NT2/D1 (cell line): Measurements from ENCODE around the gene HOXA10.

Source experiments
- DNase-seq: peaks from one replicate; pipeline ENCODE4 v3.0.0-alpha.2; 2011; ENCODE audit warnings: low read depth, low spot score
- H3K27me3 ChIP-seq: 2 replicates; pipeline ENCODE4 v1.6.0; 2011; ENCODE audit warnings: mild to moderate bottlenecking; ENCODE audit not compliant: insufficient read length, insufficient read depth
- H3K36me3 ChIP-seq: 2 replicates; pipeline ENCODE4 v1.6.1; 2011; ENCODE audit warnings: mild to moderate bottlenecking, low read length, mixed read lengths; ENCODE audit not compliant: insufficient read depth, insufficient read length
- H3K4me1 ChIP-seq: 2 replicates; pipeline ENCODE4 v1.5.1; 2011; ENCODE audit not compliant: insufficient read depth, insufficient read length
- H3K4me3 ChIP-seq: 2 replicates; pipeline ENCODE4 v1.5.1; 2011; ENCODE audit warnings: low read depth; ENCODE audit not compliant: insufficient read length
- H3K9ac ChIP-seq: 2 replicates; pipeline ENCODE4 v1.6.0; 2011; ENCODE audit warnings: low read depth; ENCODE audit not compliant: insufficient read length
- H3K9me3 ChIP-seq: 2 replicates; pipeline ENCODE4 v1.5.1; 2011; ENCODE audit warnings: mild to moderate bottlenecking, low read length; ENCODE audit not compliant: insufficient read depth
- SUZ12 ChIP-seq: IDR thresholded peaks from 2 replicates; pipeline ENCODE4 v1.6.1; 2011; ENCODE audit not compliant: insufficient read length, insufficient read depth; ENCODE audit errors: extremely low read depth
- YY1 ChIP-seq: IDR thresholded peaks from 2 replicates; pipeline ENCODE4 v1.6.1; 2011; ENCODE audit not compliant: insufficient read length, insufficient read depth
- ZNF274 ChIP-seq: IDR thresholded peaks from 2 replicates; pipeline ENCODE4 v1.6.1; 2011; ENCODE audit warnings: mild to moderate bottlenecking, low read depth, low read length

The HOXA10 gene

DNA sequence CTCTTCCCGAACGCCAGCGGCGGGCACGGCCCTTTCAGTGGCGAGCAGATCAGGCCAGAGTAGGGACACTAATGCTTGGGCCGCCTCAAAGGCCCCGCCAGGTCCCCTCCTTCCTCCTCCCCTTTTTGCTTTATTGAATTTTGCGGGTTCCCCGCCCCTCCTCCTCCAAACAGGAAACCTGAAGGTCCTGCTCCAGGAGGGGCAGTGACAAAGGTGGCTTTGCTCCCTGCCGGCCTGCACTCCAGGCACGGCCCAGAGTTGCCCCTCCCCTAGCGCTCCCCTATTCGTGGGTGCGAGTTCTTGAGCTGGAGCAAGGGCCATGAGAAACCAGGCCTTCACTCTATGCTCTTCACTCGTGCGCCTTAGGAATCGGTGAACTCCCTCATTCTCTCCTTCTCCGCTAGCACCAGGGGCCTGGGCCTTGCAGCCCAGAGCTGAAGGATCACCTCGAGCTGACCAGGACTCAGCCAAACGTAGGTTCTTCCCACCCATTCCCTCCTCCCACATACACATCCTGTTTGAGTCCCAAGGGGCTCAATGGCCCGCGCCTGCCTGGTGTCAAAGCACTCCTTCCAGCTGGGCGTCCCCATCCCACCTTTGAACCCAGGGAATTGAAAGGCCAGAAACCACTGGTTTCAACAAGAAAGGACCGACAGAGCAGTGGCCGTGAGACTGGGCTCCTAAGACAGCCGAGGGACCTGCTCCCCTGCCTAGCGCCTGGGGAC is 25.9 kb downstream of the HOXA10 start:
- TF ChIP-seq SUZ12 (no peak), YY1 (no peak), ZNF274 (no peak)
- DNase-seq = no peak
- Histone ChIP-seq H3K4me3 (no peak overlapping the region), H3K36me3 (no peaks in the 10 kb centered on the region), H3K27me3 (peaks cover 99% of the 10 kb centered on the region), H3K9me3 (no peaks in the 10 kb centered on the region; the same call in 1 of the 2 replicates), H3K4me1 (peaks cover 3% of the 10 kb centered on the region), H3K9ac (peak overlapping the region; percentile 21)

DNA sequence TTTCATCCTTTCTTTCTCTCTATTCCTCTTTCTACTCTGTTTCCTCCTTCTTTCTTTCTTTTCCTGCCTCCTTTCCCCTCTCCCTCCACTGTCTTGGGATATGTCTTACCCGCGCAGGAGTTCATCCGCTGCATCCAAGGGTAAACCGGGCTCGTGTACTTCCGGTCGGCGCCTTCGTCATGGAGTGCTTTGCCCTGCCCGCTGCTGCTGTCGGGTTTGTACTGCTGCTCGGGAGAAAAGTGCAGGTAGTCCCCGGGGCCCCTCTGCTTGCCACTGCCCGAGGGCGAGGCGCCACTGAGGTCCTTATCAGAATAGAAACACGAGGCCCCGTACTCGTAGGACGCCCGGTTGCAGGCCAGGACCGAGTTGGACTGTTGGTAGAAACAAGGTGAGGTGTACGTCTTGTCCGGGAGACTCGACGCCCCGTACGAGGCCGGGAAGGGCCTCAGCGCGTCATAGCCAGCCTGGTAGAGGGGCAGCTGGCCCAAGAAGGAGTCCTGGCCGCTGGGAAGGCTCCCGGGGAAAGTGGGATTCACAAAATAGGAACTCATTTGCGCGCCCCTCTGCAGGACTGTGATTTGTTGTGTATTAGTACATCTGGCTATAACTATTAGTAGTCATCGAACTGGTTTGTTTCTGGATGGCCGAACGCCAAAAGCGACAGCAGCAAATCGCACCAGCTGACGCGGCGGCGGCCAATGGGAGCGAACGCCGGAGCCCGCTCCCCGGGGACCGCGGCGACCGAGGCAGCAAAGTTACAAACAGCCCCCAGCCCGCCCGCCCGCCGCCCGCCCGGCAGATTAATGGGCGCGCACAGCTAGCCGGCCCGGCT is 26.7 kb downstream of the HOXA10 start, which contains the start of gene HOXA6:
Gene HOXA6 (minus strand): TSS at position 576 of the 832 bp plus-strand sequence. CDS start 25 bp downstream, at position 551.
- DNase-seq = no peak
- Histone ChIP-seq H3K4me1 (peaks cover 3% of the 10 kb centered on the region), H3K36me3 (no peaks in the 10 kb centered on the region), H3K9me3 (no peaks in the 10 kb centered on the region; the same call in 1 of the 2 replicates), H3K27me3 (peaks cover 99% of the 10 kb centered on the region), H3K4me3 (no peak within 1 kb of the TSS), H3K9ac (peak within 1 kb of the TSS; percentile 21)
- TF ChIP-seq ZNF274 = no peak
- no peak for TF ChIP-seq YY1
- TF ChIP-seq SUZ12 = no peak

DNA sequence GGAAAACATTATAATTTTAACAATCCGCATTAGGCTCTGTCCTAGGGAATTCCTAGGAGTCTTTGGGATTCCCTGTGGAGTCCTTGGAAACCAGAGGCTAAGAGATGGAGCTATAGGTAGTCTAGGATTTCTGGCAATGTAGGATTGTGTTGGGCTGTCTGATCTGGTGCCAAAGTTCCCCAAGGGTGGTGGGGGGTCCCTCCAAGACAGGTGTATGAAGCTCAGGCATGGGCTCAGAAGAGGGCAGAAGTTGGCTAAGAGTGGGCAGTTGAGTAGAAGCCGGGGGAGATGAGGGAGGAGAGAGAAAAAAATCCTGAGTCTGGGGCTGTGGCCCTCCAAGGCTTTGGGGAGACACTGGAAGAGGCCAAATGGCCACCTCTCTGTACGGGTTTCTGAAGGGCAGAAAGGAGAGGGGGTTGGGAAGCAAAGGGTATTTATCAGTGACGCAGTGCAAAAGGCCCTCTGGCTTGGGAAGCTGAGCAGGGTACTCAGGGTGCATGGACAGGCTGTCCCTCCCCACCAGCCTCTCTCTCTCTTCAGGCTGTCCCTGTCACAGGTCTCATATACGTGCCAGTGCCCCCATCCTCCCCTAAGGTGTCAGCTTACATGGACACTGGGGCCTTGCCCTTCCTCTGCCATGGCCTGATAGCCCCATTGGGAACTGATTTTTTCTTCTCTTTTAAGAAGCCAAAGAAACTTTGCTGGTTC is 27.5 kb downstream of the HOXA10 start:
- Histone ChIP-seq H3K4me3 (no peak overlapping the region), H3K27me3 (peaks cover 99% of the 10 kb centered on the region), H3K4me1 (peaks cover 3% of the 10 kb centered on the region), H3K36me3 (no peaks in the 10 kb centered on the region), H3K9ac (no peak overlapping the region), H3K9me3 (no peaks in the 10 kb centered on the region; the same call in 1 of the 2 replicates)
- TF ChIP-seq YY1 (no peak), SUZ12 (no peak), ZNF274 (no peak)
- no peak for DNase-seq

DNA sequence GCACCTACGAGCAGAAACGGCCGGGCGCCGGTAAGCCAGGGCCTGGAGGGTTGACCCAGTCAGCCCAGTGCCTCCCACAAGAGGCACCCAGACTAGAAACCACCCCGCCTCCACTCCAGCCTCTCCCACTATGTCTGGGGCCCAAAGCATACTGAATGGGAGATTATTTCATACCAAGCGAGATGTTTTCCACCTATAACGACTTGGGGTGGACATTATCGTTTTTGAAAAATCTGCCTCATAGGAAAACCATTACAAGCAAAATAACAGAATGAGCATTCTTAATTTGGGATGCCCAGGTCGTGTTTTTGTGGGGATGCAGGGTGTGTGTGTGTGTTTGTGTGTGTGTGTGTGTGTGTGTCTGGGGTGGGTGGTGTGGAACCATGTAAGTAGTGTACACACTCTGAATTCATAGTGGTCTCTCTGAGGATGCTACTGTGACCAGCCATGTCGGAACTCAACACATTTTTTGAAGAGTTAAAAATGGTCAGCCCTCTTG is 28.2 kb downstream of the HOXA10 start:
- Histone ChIP-seq H3K9me3 (no peaks in the 10 kb centered on the region; the same call in 1 of the 2 replicates), H3K4me1 (no peaks in the 10 kb centered on the region), H3K27me3 (peaks cover 99% of the 10 kb centered on the region), H3K9ac (no peak overlapping the region), H3K36me3 (no peaks in the 10 kb centered on the region), H3K4me3 (no peak overlapping the region)
- DNase-seq = no peak
- no peak for TF ChIP-seq ZNF274
- no peak for TF ChIP-seq SUZ12

DNA sequence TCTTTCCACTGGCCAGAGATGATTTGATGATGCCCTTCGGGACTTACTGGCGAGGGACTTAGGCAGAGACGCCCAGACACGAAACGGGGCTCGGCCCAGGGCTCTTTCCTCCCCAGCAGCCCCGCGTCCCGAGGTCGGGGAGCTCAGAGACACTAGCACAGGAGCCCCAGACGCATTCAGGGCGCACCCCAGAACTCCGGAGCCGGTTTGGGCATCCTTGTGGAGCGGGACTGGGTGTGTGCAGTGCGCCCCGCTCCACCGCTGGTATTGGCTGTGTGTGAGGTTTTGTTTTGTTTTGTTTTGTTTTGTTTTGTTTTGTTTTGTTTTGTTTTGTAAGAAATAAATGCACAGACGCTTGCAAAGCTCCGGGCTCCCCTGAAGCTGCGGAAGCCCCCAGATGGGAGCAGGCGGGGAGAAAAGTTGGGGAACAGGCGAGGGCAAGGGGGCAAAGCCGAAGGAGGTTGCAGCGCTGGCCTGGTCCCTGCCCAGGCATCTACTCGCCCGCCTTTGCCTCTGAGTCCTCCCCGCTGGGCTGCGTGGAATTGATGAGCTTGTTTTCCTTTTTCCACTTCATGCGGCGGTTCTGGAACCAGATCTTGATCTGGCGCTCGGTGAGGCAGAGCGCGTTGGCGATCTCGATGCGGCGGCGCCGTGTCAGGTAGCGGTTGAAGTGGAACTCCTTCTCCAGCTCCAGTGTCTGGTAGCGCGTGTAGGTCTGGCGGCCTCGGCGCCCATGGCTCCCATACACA is 28.8 kb downstream of the HOXA10 start:
- Histone ChIP-seq H3K36me3 (no peaks in the 10 kb centered on the region), H3K4me3 (no peak overlapping the region), H3K27me3 (peaks cover 99% of the 10 kb centered on the region), H3K9me3 (no peaks in the 10 kb centered on the region; the same call in 1 of the 2 replicates), H3K4me1 (no peaks in the 10 kb centered on the region), H3K9ac (no peak overlapping the region)
- no peak for DNase-seq
- TF ChIP-seq SUZ12 (no peak), ZNF274 (no peak), YY1 (no peak)

DNA sequence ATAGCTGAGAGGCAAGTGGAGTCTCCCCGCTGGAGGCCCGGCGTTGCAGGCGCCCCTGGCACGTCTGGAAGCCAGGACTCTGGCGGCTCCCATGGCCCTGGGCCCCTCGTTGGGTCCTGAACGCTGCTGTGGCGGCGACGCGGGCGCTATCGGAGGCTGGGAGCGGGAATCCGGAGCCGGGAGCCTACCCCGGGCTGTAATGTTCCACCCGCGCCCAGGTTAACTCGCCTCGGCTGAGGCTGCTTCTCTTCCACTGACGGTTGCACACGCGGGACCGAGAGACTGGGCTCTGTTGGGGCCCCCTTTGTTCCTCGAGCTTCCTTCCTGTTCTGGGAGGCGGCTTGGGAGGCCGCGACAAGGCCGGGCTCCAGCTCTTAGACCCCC is 29.3 kb downstream of the HOXA10 start:
- no peaks in the 10 kb centered on the region for H3K4me1 ChIP-seq
- no peak overlapping the region for H3K4me3 ChIP-seq
- H3K27me3 ChIP-seq = peaks cover 99% of the 10 kb centered on the region

More for the DNA sequence above, 29.3 kb downstream of the HOXA10 start:
- no peak overlapping the region for H3K9ac ChIP-seq
- DNase-seq = no peak
- TF ChIP-seq SUZ12 = no peak
- TF ChIP-seq ZNF274 = no peak
- TF ChIP-seq YY1 = no peak
- H3K9me3 ChIP-seq = no peaks in the 10 kb centered on the region; the same call in 1 of the 2 replicates
- H3K36me3 ChIP-seq = no peaks in the 10 kb centered on the region
